CD4-positive, alpha-beta T cell treated with Interleukin-6 at 100 ng/mL for 8 hours (primary cell): ENCODE measurements around the gene COL16A1.

ENCODE experiments used
- DNase-seq: peaks from one replicate; pipeline ENCODE4 v3.0.0-alpha.2; 2020; ENCODE audit warnings: mixed read lengths, low spot score

COL16A1 gene

GRCh38 chr1:31705080-31705866, 1.5 kb upstream of the COL16A1 start:
- peak; percentile 52 for DNase-seq

GRCh38 chr1:31704271-31705079, 658 bp upstream of the COL16A1 start:
- DNase-seq: no peak

- DNase-seq: no peak
Observed at GRCh38 chr1:31702836-31703404, 897 bp downstream of the COL16A1 start.

GRCh38 chr1:31701091-31701736, 2.6 kb downstream of the COL16A1 start:
- peak; percentile 18 for DNase-seq

GRCh38 chr1:31700468-31701090, 3.2 kb downstream of the COL16A1 start:
- no peak for DNase-seq

GRCh38 chr1:31699341-31699891, 4.4 kb downstream of the COL16A1 start:
- peak; percentile 43 for DNase-seq

- DNase-seq: no peak
Observed at GRCh38 chr1:31697369-31697984, 6.3 kb downstream of the COL16A1 start.

GRCh38 chr1:31696242-31696641, 7.6 kb downstream of the COL16A1 start:
- no peak for DNase-seq

GRCh38 chr1:31695327-31695726, 8.5 kb downstream of the COL16A1 start:
- DNase-seq: no peak

GRCh38 chr1:31694964-31695313, 8.9 kb downstream of the COL16A1 start:
- DNase-seq: no peak

GRCh38 chr1:31694069-31694963, 9.5 kb downstream of the COL16A1 start:
- DNase-seq: no peak

GRCh38 chr1:31693231-31693630, 10.6 kb downstream of the COL16A1 start:
- no peak for DNase-seq

GRCh38 chr1:31691951-31692350, 11.9 kb downstream of the COL16A1 start:
- no peak for DNase-seq

GRCh38 chr1:31691446-31691845, 12.4 kb downstream of the COL16A1 start:
- DNase-seq: no peak

GRCh38 chr1:31690921-31691320, 12.9 kb downstream of the COL16A1 start:
- DNase-seq: no peak

GRCh38 chr1:31689854-31690253, 14.0 kb downstream of the COL16A1 start:
- no peak for DNase-seq

GRCh38 chr1:31689379-31689778, 14.4 kb downstream of the COL16A1 start:
- no peak for DNase-seq

GRCh38 chr1:31688233-31688918, 15.4 kb downstream of the COL16A1 start:
- no peak for DNase-seq

GRCh38 chr1:31687601-31688000, 16.2 kb downstream of the COL16A1 start:
- no peak for DNase-seq

- DNase-seq: no peak
Observed at GRCh38 chr1:31685795-31686194, 18.0 kb downstream of the COL16A1 start.
